Adrenal gland (tissue), 12 donors: Measurements from ENCODE around the gene ACSF3. TPM values are rescaled to one million over a fixed set of nuclear protein-coding genes. Genes with fewer than 3 reads are reported as not detected.

Experiments
- DNase-seq, 7 donors: peaks; one replicate each; pipeline ENCODE4 v3.0.0-alpha.2; 2019 to 2020
- H3K27ac ChIP-seq, 5 donors: fragments of 200-600 bp; sonication (generic) in 4 of 5; 1 replicate in 3 of 5; 2 replicates in 2 of 5; pipeline versions ENCODE4 v1.5.1 to v1.8.0; 2016 to 2020; ENCODE audit warnings: mild to moderate bottlenecking in 1 of 5
- H3K27me3 ChIP-seq: fragments of 200-600 bp; 2 replicates; pipeline ENCODE4 v1.8.0; 2021
- H3K36me3 ChIP-seq, 2 donors: fragments of 200-600 bp; replicated peaks in 1 of 2; 1 replicate in 1 of 2; 2 replicates in 1 of 2; pipeline versions ENCODE4 v1.5.1 to v1.8.0; 2018 to 2022
- H3K4me1 ChIP-seq, 2 donors: fragments of 200-600 bp; replicated peaks in 1 of 2; 1 replicate in 1 of 2; 2 replicates in 1 of 2; pipeline versions ENCODE4 v1.5.1 to v1.8.0; 2018 to 2021
- H3K4me3 ChIP-seq, 4 donors: fragments of 200-600 bp; sonication (generic) in 3 of 4; one replicate each; pipeline ENCODE4 v1.5.1; 2016 to 2018
- H3K9me3 ChIP-seq, 3 donors: fragments of 200-600 bp; sonication (generic) in 1 of 3; replicated peaks in 1 of 3; 1 replicate in 2 of 3; 2 replicates in 1 of 3; pipeline versions ENCODE4 v1.5.1 to v1.8.0; 2016 to 2021
- POLR2A ChIP-seq, 2 donors: fragments of 450-650 bp; IDR thresholded peaks; one replicate each; pipeline ENCODE4 v1.6.1; 2017; ENCODE audit warnings: antibody characterized with exemption in 2 of 2, mild to moderate bottlenecking in 2 of 2, moderate library complexity in 1 of 2
- WGBS, 4 donors: extraction: QIAGEN DNeasy Blood & Tissue Kit in 2 of 4; methylation state at CpG; one replicate each; pipeline versions ENCODE4 v1.1.5 to v1.1.7; 2013 to 2017; 5-methylcytosine and 5-hydroxymethylcytosine counted together
- intact Hi-C, 2 donors: fragments of 100-400 bp; cut with DNase I; formaldehyde crosslinking; loops; one replicate each; pipeline versions ENCODE4 v1.14.1 to v1.15.0; 2022 to 2023
- polyA plus RNA-seq, 3 donors: library from polyadenylated mRNA; stranded (reverse); fragments of 200-250 nt in 2 of 3; fragments of 350-450 nt in 1 of 3; fragmentation: Illumina TruSeq in 1 of 3; extraction: RNeasy Lipid Tissue Mini Kit (QIAGEN cat#74804) in 1 of 3; gene quantifications; one replicate each; pipeline ENCODE4 v1.2.3, GENCODE V29; 2013 to 2014
- total RNA-seq, 9 donors: library from RNA; depleted of rRNA in 4 of 9; stranded (reverse); fragments of >200 nt in 4 of 9; fragments of 120-200 nt in 1 of 9; fragmentation: NEBNext Ultra II Directional in 1 of 9; extraction: Animal tissue kit (Norgen Biotek cat#: 25700) in 1 of 9; gene quantifications; one replicate each; pipeline versions ENCODE4 v1.1.0 to v1.2.4, GENCODE V29; 2013 to 2023
- TF ChIP-seq, protein P1 (sequence below), 6 experiments: fragments of 450-650 bp in 4 of 6; fragments of 200-600 bp in 2 of 6; sonication (generic) in 1 of 6; IDR thresholded peaks; 1 replicate in 5 of 6; 2 replicates in 1 of 6; pipeline versions ENCODE4 v1.5.1 to v1.8.0; 2016 to 2021; ENCODE audit warnings: antibody characterized with exemption in 6 of 6, mild to moderate bottlenecking in 2 of 6, moderate library complexity in 1 of 6
- donor health status: healthy with polysubstance abuse.
- donor health status: Bipolar disorder and iron deficiency.
- donor health status: DM: yes; HTN: yes; CAD: no.
- donor health status: DM: no; HTN: no; CAD: no.
- donor health status: DM: no; HTN: no; CAD: no.
- donor health status: DM: yes; HTN: yes; CAD: no.

ACSF3 gene
- total and polyA plus RNA-seq, 12 donors, result 32.4 to 90.3 (median 57.0) TPM

- H3K4me3 ChIP-seq, result peak overlapping the region in 1 of 4 donors; percentile 56
- WGBS, 4 donors, result 2 to 4% (median 2%) methylated on average over 30 to 107 of the region's 111 CpGs
- H3K27me3 ChIP-seq, result peaks cover 40% of the 10 kb centered on the region
- TF ChIP-seq POLR2A (IDR thresholded peaks at IDR 0.05), result no peak
- TF ChIP-seq, protein P1, sequence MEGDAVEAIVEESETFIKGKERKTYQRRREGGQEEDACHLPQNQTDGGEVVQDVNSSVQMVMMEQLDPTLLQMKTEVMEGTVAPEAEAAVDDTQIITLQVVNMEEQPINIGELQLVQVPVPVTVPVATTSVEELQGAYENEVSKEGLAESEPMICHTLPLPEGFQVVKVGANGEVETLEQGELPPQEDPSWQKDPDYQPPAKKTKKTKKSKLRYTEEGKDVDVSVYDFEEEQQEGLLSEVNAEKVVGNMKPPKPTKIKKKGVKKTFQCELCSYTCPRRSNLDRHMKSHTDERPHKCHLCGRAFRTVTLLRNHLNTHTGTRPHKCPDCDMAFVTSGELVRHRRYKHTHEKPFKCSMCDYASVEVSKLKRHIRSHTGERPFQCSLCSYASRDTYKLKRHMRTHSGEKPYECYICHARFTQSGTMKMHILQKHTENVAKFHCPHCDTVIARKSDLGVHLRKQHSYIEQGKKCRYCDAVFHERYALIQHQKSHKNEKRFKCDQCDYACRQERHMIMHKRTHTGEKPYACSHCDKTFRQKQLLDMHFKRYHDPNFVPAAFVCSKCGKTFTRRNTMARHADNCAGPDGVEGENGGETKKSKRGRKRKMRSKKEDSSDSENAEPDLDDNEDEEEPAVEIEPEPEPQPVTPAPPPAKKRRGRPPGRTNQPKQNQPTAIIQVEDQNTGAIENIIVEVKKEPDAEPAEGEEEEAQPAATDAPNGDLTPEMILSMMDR (IDR thresholded peaks at IDR 0.05), result no peak
- H3K9me3 ChIP-seq, result no peaks in the 10 kb centered on the region
- peak overlapping the region in 1 of 5 donors; percentile 29 for H3K27ac ChIP-seq
- intact Hi-C loops, result no loop called here
- H3K36me3 ChIP-seq, result no peaks in the 10 kb centered on the region
- peak; percentile 63 to 89 (median 77) for DNase-seq
- peaks cover 0 to 8% of the 10 kb centered on the region in 2 donors for H3K4me1 ChIP-seq
Observed at GRCh38 chr16:89201439-89202377, 108.1 kb downstream of the ACSF3 start.

DNA sequence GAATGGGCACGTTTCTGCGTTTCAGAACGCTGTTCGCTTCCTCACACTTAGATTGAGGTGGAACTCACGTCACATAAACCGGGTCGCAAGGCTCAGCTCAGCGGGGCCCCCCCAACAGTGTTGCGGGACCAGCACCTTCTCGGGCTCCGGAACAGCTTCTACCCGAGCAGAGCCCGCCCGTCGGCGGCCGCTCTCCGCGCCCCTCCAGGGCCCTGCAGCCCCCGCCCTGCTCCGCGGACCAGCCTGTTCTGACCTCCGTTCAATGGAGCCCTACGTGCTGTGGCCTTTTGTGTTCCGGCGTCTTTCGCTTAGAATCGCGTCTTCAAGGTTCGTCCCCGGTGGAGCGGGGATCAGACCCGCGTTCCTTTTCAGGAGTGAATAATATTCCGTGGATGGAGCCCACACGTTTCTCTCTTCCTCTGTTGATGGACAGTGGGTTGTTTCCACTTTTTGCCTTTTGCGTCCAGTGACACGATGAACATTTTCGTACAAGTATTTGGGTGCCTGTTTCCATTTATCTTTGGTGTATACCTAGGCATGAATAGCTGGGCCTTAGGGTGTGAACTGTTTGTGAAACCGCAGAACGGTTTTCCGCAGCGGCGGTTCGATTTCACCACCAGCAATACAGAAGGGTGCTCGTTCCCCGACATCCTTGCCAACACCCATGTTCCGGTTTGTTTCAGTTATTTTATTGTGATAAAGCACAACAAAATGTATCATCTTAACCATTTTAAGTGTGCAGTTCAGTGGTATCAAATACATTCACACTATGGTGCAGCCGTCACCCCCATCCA, 109.0 kb downstream of the ACSF3 start:
- DNase-seq, result no peak
- no peaks in the 10 kb centered on the region for H3K9me3 ChIP-seq
- peaks cover 0 to 8% of the 10 kb centered on the region in 2 donors for H3K4me1 ChIP-seq
- no peak overlapping the region for H3K27ac ChIP-seq
- intact Hi-C loops, result no loop called here
- no peaks in the 10 kb centered on the region for H3K36me3 ChIP-seq
- H3K4me3 ChIP-seq, result peak overlapping the region in 1 of 4 donors; percentile 56
- H3K27me3 ChIP-seq, result peaks cover 40% of the 10 kb centered on the region
- 41 to 70% (median 57%) methylated on average over 27 to 49 of the region's 49 CpGs for WGBS, 4 donors
- TF ChIP-seq POLR2A (IDR thresholded peaks at IDR 0.05), result no peak
- TF ChIP-seq, protein P1 (IDR thresholded peaks at IDR 0.05), result no peak

Other genes with a start within 250 kb of the ACSF3 start
- gene GALNS, start 236.9 kb upstream of the ACSF3 start, total RNA-seq, result 10 to 100 TPM; 12.6 to 57.0 (median 35.9) TPM
- gene GALNS, start 236.9 kb upstream of the ACSF3 start, polyA plus RNA-seq, result 10 to 100 TPM; 33.3 to 63.1 (median 37.2) TPM
- 100 to 1,000 TPM in 6 of 9 donors, 10 to 100 TPM in 3; 56.7 to 279 (median 121) TPM for gene TRAPPC2L, start 236.7 kb upstream of the ACSF3 start, total RNA-seq
- gene TRAPPC2L, start 236.7 kb upstream of the ACSF3 start, polyA plus RNA-seq, result 100 to 1,000 TPM; 150 to 259 (median 250) TPM
- gene PABPN1L, start 227.2 kb upstream of the ACSF3 start, total RNA-seq, result 1 to 10 TPM in 1 of 9 donors, under 1 TPM in 4, not detected in 4; 0.22 to 3.3 (median 0.41) TPM
- gene PABPN1L, start 227.2 kb upstream of the ACSF3 start, polyA plus RNA-seq, result 1 to 10 TPM in 2 of 3 donors, under 1 TPM in 1; 0.56 to 1.6 (median 1.1) TPM
- gene CBFA2T3, start 116.6 kb upstream of the ACSF3 start, total RNA-seq, result 10 to 100 TPM in 1 of 9 donors, 1 to 10 TPM in 4, under 1 TPM in 4; 0.30 to 16.9 (median 1.5) TPM
- 1 to 10 TPM; 1.0 to 5.3 (median 3.0) TPM for gene CBFA2T3, start 116.6 kb upstream of the ACSF3 start, polyA plus RNA-seq
- gene CDH15, start 77.9 kb downstream of the ACSF3 start, total RNA-seq, result under 1 TPM in 8 of 9 donors, not detected in 1; 0.08 to 0.32 (median 0.17) TPM
- under 1 TPM; 0.05 to 0.17 (median 0.08) TPM for gene CDH15, start 77.9 kb downstream of the ACSF3 start, polyA plus RNA-seq
- gene SLC22A31, start 106.7 kb downstream of the ACSF3 start, total RNA-seq, result 1 to 10 TPM in 3 of 9 donors, under 1 TPM in 2, not detected in 4; 0.28 to 3.2 (median 2.0) TPM
- gene SLC22A31, start 106.7 kb downstream of the ACSF3 start, polyA plus RNA-seq, result 1 to 10 TPM in 1 of 3 donors, under 1 TPM in 1, not detected in 1; 0.72 to 2.9 TPM
- 10 to 100 TPM in 4 of 9 donors, 1 to 10 TPM in 5; 3.5 to 20.5 (median 9.8) TPM for gene ZNF778, start 123.9 kb downstream of the ACSF3 start, total RNA-seq
- gene ZNF778, start 123.9 kb downstream of the ACSF3 start, polyA plus RNA-seq, result 1 to 10 TPM; 1.9 to 8.1 (median 3.8) TPM